HG03159 (cell line): ENCODE results near the gene KRT12.

Experiments
- ATAC-seq: cut with Tn5 transposase; IDR thresholded peaks from one replicate; pipeline ENCODE4 v1.9.1; 2021; ENCODE audit warnings: mild to moderate bottlenecking, moderate library complexity; ENCODE audit not compliant: unreplicated experiment

The KRT12 gene

GRCh38 chr17:40846515-40847144, 20.4 kb downstream of the KRT12 start:
- ATAC-seq: no peak

- no peak for ATAC-seq
These were observed 22.3 kb downstream of the KRT12 start for GRCh38 chr17:40844671-40845107.

- ATAC-seq: no peak
These were observed 23.8 kb downstream of the KRT12 start for GRCh38 chr17:40843242-40843641.

GRCh38 chr17:40841246-40841645, 25.8 kb downstream of the KRT12 start:
- no peak for ATAC-seq

GRCh38 chr17:40839194-40839593, 27.8 kb downstream of the KRT12 start:
- no peak for ATAC-seq

- no peak for ATAC-seq
These were observed 31.0 kb downstream of the KRT12 start for GRCh38 chr17:40836020-40836419.

- ATAC-seq: no peak
These were observed 33.1 kb downstream of the KRT12 start for GRCh38 chr17:40833882-40834281.

GRCh38 chr17:40832840-40833239, 34.2 kb downstream of the KRT12 start:
- no peak for ATAC-seq

- no peak for ATAC-seq
These were observed 36.8 kb downstream of the KRT12 start for GRCh38 chr17:40830085-40830776.

GRCh38 chr17:40828454-40829044, 38.5 kb downstream of the KRT12 start:
- ATAC-seq: no peak

GRCh38 chr17:40827746-40828453, 39.1 kb downstream of the KRT12 start:
- no peak for ATAC-seq

- ATAC-seq: no peak
These were observed 41.4 kb downstream of the KRT12 start for GRCh38 chr17:40825599-40825998.

GRCh38 chr17:40824015-40824832, 42.8 kb downstream of the KRT12 start:
- no peak for ATAC-seq

- ATAC-seq: no peak
These were observed 44.8 kb downstream of the KRT12 start, which contains the start of gene KRT10 for GRCh38 chr17:40822132-40822812. Gene KRT10 (minus strand): TSS chr17:40822614. CDS start chr17:40822585, 29 bp downstream.

GRCh38 chr17:40821536-40821935, 45.5 kb downstream of the KRT12 start:
- no peak for ATAC-seq

- no peak for ATAC-seq
These were observed 46.7 kb downstream of the KRT12 start for GRCh38 chr17:40820228-40820838.

- ATAC-seq: no peak
These were observed 47.4 kb downstream of the KRT12 start for GRCh38 chr17:40819528-40820125.

GRCh38 chr17:40818733-40819527, 48.1 kb downstream of the KRT12 start:
- ATAC-seq: peak; percentile 80
